Posterior vena cava (tissue), 2 donors: ENCODE data around the gene SLC29A1. TPM values are rescaled to one million over a fixed set of nuclear protein-coding genes. Genes with fewer than 3 reads are reported as not detected.

ENCODE experiments used
- DNase-seq: peaks from one replicate; pipeline ENCODE4 v3.0.0-alpha.2; 2020; ENCODE audit warnings: low spot score
- intact Hi-C, 2 donors: fragments of 100-400 bp; cut with DNase I; formaldehyde crosslinking; loops; one replicate each; pipeline versions ENCODE4 v1.14.1 to v1.14.2; 2022 to 2023
- total RNA-seq, 2 donors: library from RNA; stranded (reverse); fragmentation: NEBNext Ultra II Directional; extraction: Animal tissue kit (Norgen Biotek cat#: 25700); gene quantifications; one replicate each; pipeline ENCODE4 v1.2.1, GENCODE V29; 2021
- donor health status: DM: yes; HTN: yes; CAD: no.
- donor health status: DM: yes; HTN: yes; CAD: no.

Gene SLC29A1
- total RNA-seq, 2 donors from 2014 or later = 76.5 to 80.0 TPM

GRCh38 chr6:44260451-44261297 is 37.3 kb downstream of the SLC29A1 start:
- no peak for DNase-seq
- intact Hi-C loops = no loop called here

GRCh38 chr6:44261581-44261980 is 38.2 kb downstream of the SLC29A1 start:
- DNase-seq = no peak
- intact Hi-C loops = no loop called here

- intact Hi-C loops = no loop called here
- DNase-seq = peak; percentile 47
These were observed 39.3 kb downstream of the SLC29A1 start for GRCh38 chr6:44262467-44263353.

GRCh38 chr6:44263354-44264100 is 40.1 kb downstream of the SLC29A1 start:
- intact Hi-C loops = no loop called here
- DNase-seq = peak; percentile 74

GRCh38 chr6:44264154-44265006 is 41.0 kb downstream of the SLC29A1 start:
- peak; percentile 89 for DNase-seq
- intact Hi-C loops = loop anchor here in 1 of 2 donors (5.0 kb wide), 1 partner anchor 73 kb away; no protein-coding TSS in a partner anchor

GRCh38 chr6:44265007-44265721 is 41.8 kb downstream of the SLC29A1 start, which contains the start of gene NFKBIE:
NFKBIE (minus strand) TSS chr6:44265551; CDS start chr6:44265346, 205 bp downstream.
- DNase-seq = peak; percentile 98
- intact Hi-C loops = loop anchor here in 1 of 2 donors (5.0 kb wide), 1 partner anchor 72 kb away; no protein-coding TSS in a partner anchor

GRCh38 chr6:44265722-44266233 is 42.4 kb downstream of the SLC29A1 start:
- intact Hi-C loops = loop anchor here (1.0 to 5.0 kb wide), 2 partner anchors 39 to 72 kb away; no protein-coding TSS in a partner anchor
- DNase-seq = no peak

GRCh38 chr6:44266347-44266746 is 43.0 kb downstream of the SLC29A1 start:
- no peak for DNase-seq
- intact Hi-C loops = loop anchor here (1.0 to 5.0 kb wide), 2 partner anchors 40 to 71 kb away; no protein-coding TSS in a partner anchor

GRCh38 chr6:44267252-44267651 is 43.9 kb downstream of the SLC29A1 start:
- DNase-seq = no peak
- intact Hi-C loops = loop anchor here in 1 of 2 donors (5.0 kb wide), 1 partner anchor 70 kb away; no protein-coding TSS in a partner anchor

GRCh38 chr6:44268095-44268628 is 44.8 kb downstream of the SLC29A1 start:
- no peak for DNase-seq
- intact Hi-C loops = loop anchor here in 1 of 2 donors (5.0 kb wide), 1 partner anchor 69 kb away; no protein-coding TSS in a partner anchor

- intact Hi-C loops = loop anchor here in 1 of 2 donors (5.0 kb wide), 1 partner anchor 68 kb away; no protein-coding TSS in a partner anchor
- DNase-seq = no peak
These were observed 46.0 kb downstream of the SLC29A1 start for GRCh38 chr6:44269178-44269920.

GRCh38 chr6:44269921-44270525 is 46.6 kb downstream of the SLC29A1 start, which contains the start of gene TMEM151B:
TMEM151B (plus strand) TSS chr6:44270450; CDS start chr6:44270743, 293 bp downstream.
- no peak for DNase-seq
- intact Hi-C loops = loop anchor here in 1 of 2 donors (5.0 kb wide), 1 partner anchor 67 kb away; no protein-coding TSS in a partner anchor

- intact Hi-C loops = no loop called here
- no peak for DNase-seq
These were observed 47.4 kb downstream of the SLC29A1 start for GRCh38 chr6:44270526-44271405.

GRCh38 chr6:44271406-44271723 is 48.0 kb downstream of the SLC29A1 start:
- no peak for DNase-seq
- intact Hi-C loops = no loop called here

- no peak for DNase-seq
- intact Hi-C loops = no loop called here
These were observed 48.5 kb downstream of the SLC29A1 start for GRCh38 chr6:44271914-44272313.
